Amygdala (tissue), 56 donors: ENCODE data around the gene TTC23.

Experiments used
- DNase-seq, 56 donors: peaks; one replicate each; lab custom pipeline; 2025; lab: John Stamatoyannopoulos, UW

Gene TTC23

DNA sequence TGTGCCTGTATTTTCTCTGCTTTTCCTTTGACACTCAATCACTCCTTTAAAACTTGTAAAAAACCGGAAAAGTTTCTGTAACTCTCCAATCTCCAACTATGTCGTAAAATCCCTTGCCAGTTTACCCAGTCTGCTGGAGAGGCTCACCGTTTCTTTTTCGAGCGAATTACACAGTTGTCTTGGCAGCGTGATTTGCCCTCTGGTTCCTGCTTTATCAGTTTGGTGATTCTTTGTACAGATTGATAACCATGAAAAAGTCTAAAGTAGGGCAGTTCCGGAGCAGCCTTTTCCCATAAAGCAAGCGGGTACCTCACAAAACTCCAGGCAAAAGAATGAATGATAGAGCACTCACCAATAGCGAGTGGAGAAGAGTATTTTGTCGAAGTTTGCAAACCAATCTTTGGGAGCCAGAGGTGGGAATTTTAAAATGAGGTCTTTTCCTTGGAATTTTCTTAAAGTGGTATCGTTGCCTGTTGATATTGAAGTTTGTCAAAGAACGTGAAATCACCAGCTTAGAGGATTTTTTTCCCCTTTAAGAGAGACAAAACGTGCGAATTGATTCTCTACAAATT, at the start of gene TTC23:
Gene TTC23, minus strand, starts transcription at position 312 of the 572 bp plus-strand sequence. CDS start 20,869 bp downstream, outside the sequence.
- peak in 18 of 56 donors; percentile 2 to 64 (median 14) for DNase-seq

DNA sequence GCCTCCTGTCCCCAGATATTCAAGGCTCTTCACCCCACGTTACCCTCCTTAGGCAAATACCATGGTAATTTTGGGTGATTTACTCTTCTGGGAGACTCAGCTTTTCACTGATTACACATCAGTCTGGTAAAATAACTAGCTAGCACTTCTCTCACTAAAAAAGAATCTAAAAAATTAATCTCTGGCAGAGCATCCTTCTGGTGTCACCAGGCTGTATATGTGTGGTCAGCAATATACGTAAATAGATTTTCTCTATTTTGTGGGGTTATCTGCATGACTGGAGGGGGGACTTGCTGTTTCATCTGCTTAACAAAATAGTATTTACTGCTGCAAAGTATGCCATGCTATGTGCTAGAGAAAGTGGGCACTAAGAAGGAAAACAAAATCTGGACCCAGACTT, 47.0 kb upstream of the TTC23 start:
- no peak for DNase-seq

DNA sequence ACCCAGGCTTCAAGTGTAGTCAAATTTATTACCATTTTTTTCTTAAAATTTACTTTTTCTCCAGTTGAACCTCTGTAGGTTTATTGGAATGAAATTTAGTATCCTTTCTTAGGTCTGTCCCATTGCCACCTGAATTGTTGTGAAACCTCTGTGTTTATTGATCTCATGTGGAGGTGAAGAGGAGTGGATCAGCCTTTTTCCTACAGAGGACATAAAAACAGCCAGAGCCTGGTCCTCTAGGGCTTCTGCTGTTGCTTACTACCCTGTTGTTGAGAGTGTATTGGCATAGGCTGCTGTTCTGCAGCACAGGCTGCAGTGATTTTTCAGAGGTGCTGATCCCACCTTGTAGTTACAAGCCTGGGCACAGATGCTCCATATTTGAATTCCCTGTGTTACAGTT, 46.5 kb upstream of the TTC23 start:
- DNase-seq = no peak

DNA sequence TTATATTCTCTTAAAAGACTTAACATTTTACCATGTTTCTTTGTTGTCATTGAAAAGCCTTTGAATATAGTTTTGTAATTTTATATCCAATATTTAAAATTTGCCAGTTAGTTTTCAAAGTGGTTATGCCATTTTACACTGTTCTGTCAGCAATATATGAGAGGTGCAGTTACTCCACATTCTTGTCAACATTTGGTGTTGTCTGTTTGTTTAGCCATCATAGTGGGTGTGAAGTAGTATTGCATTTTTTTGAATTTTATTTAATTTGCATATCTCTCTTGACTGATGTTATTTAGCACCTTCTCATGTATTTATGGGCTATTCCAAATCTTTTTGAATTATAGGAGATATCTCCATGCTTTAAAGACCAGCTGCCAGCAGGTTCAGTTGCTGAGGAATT, 42.3 kb upstream of the TTC23 start:
- DNase-seq = no peak

GRCh38 chr15:99283717-99284116, 34.3 kb upstream of the TTC23 start:
- no peak for DNase-seq

DNA sequence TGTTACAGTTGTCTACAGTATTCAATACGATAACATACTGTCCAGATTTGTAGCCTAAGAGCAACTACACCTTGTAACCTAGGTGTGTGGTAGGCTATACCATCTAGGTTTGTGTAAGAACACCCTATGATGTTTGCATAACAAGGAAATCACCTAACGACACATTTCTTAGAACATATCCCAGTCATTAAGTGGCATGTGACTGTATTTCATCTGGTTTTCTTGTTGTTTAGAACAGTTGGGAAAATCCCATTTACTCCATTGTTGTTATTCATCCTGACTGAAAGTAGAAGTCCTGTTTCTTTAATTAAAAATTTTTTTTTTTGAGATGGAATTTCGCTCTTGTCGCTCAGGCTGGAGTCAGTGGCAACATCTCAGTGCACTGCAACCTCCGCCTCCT, 33.2 kb upstream of the TTC23 start:
- DNase-seq = no peak

DNA sequence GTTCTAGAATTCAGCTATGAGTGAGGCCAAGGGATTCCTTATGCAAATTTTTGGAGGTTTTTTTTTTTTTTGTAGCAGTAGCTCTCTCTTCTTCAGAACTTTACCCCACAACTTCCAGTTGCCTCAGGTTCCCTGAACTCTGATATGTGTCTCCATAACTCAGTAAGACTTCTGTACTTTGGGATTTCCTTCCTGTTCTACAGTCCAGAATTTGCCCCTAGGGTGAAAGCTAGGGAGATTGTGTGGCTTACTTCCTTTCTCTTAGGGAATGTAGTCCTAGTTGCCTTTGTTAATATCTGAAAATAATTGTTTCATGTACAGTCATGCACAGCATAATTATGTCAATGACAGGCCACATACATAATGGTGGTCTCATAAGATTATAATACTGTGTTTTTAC, 32.7 kb upstream of the TTC23 start:
- no peak for DNase-seq

- DNase-seq = no peak
These were observed 30.4 kb upstream of the TTC23 start for GRCh38 chr15:99279827-99280226.

GRCh38 chr15:99279290-99279689, 29.9 kb upstream of the TTC23 start:
- no peak for DNase-seq

DNA sequence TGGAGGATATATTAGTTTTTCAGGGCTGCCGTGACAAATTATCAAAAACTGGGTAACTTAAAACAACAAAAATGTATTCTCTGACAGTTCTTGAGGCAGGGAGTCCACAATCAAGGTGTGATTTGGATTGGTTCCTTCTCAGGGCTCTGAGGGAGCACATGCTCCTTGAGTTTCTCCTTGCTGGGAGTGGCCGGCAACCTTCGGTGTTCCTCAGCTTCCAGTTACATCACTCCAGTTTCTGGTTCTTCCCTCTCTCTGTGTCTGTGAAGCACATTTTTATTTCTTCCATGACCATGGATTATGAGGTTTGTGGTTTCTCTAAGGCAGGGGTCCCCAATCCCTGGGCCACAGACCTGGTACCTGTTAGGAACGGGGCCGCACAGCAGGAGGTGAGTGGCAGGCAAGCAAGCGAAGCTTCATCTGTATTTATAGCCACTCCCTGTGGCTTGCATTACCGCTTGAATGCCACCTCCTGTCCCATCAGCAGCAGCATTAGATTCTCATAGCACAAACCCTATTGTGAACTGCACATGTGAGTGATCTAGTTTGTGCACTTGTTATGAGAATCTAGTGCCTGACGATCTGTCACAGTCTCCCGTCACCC, 26.2 kb upstream of the TTC23 start:
- DNase-seq = no peak

DNA sequence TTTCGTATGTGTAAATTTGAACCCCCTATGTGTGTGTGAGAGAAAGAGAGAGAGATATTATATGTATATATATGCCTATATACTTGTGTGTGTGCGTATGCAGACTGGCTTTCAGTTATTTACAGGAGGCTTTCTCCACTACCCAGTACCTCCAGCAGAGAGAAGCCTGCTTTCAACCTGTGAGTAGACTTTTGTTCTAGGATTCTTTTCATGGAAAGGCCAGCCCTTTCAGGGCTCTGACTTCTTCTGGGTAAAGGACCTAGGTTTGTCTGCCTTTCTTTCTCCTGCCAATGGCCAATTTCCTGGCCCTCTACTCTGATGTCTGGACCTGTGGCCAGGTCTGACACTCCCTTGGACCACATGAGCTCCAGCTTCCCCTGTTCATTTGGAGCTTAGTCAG, 25.7 kb upstream of the TTC23 start:
- no peak for DNase-seq

GRCh38 chr15:99273801-99274200, 24.4 kb upstream of the TTC23 start:
- no peak for DNase-seq

GRCh38 chr15:99268431-99268830, 19.1 kb upstream of the TTC23 start:
- DNase-seq = no peak

DNA sequence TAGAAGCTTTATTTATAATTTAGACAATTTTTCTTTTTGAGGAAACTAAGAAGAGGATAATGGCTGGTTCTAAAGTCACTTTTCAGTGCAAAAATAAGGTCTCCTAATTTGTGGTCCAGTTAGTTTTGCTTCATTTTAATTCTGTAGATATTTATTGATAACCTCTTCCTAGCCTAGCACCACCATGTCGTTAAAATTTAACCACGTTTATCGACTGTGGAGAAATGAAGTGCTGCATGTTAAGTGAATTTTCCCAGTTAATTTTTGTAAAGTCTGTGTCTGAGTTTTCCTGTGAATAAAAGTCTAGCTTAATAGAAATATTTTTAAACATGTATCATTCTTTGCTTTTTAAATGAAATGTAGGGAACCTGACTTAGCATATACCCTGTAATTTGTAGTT, 18.6 kb upstream of the TTC23 start:
- DNase-seq = no peak

DNA sequence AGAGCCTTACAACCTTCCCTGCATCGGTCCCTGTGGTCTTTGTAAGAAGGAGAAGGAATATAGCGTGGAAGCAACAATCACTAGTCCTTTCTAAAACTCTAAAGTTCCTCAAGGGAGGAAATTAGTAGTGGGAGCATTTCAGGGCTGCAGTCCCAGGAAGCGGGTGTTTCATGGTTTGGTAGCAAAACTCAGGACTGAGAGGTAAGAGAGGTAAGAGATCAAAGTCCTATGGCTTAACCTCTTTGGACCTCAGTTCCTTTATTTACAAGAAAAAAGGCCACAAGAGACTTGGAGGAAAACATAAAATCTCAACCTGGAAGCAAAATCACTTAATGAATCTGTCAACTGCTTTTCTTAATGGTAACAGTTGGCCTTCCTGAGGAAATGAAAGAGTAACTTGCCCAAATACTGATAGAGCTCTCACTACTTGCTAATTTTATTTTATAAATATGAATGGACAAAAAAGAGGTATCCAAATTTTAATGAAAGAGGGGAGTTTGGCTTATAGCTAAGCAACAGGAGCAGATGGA, 16.2 kb upstream of the TTC23 start:
- DNase-seq = no peak

DNA sequence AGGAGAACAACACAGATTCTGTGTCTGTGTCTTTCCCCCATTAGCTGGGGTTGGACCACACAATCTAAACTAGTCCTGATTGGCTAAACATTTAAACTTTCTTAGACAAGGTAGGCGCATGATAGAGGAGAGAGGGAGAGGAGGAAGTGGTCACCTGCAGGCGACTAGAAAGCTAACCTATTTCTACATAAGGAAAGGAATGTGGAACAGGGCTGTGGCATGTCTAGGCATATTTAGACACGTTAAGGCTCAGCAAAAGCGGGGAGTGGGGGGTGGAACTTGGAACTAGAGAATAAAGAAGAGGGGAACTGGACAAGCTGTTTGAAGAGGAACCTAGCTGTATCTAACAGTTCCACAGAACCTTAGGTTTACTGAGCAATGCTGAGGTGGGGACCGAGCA, 14.7 kb upstream of the TTC23 start:
- DNase-seq = no peak

GRCh38 chr15:99257107-99257750, 7.8 kb upstream of the TTC23 start:
- DNase-seq = no peak

- DNase-seq = no peak
These were observed 4.2 kb upstream of the TTC23 start for GRCh38 chr15:99253381-99254090.

DNA sequence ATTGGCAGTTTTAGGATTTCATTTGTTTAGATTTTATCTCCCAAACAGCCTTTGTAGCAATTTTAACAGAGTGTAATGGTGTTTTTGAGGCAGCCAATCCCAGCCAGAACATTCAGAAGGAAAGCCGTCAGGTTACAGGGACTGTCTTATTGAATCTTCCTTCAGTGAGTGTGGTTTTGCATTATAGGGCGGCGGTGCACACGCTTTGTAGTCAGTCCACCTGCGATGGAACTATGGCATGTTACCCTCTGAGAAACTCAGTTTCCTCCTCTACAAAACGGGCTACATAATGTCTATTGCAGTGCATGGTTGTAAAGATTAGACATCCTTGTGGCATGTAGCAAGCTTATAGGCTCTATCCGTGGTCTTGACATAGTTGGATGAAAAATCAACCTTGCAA, 2.9 kb upstream of the TTC23 start:
- DNase-seq = no peak

DNA sequence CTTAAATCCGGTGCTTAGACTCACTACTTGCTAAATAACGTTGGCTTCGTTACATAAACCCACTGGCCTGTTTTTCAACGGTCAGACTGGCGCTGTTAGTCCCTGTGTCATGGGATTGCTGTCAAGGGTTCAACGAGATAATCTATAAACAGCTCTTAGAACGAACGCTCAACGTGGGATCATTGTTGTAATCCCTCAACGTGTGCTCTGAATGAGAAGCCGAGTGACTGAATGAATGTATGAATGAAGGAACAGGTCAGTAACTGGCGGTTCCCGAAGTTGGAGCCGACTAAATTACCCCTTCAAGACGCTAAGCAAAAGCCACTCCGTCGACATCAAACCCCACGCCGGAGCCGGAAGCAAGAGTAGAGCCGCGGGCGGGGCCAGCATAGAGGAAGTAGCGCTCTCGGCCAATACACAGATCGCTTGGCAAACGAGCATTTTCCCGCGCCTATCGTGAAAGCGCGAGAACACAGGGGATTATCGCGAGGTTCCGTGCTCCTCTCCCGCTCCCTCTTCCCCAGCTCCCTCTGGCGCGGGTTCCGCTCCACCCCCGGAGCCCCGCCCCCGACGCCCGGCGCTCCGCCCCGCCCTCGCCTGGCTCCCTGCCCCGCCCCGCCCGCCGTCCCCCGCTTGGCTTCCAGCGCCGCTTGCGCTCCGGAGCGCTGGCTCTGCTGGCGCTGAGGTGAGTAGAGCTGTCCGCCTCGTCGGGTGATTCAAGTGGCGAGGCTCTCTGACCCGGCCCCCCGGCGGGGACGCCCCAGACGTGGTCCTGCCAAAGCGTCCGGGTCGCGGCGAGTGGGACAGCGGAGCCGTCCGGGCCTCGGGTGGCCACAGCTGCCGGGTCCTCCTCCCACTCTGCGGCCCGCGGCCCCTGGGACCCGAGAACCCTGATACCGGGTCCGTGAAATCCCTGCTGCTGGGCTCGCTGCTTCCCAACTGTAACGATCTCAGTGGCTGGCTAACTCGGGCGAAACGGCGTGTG, 1.8 kb upstream of the TTC23 start, which contains the start of gene LRRC28:
Gene LRRC28, plus strand, starts transcription at position 625 of the 985 bp plus-strand sequence. CDS start 4,477 bp downstream, outside the sequence.
- DNase-seq = peak; percentile 75 to 99 (median 97)
